ENCODE data around the gene EEFSEC.

EEFSEC gene

GRCh38 chr3:128348075-128348474, 194.8 kb downstream of the EEFSEC start:
- TF ChIP-seq CTCF (IDR thresholded peaks at IDR 0.05; ENCODE audit: control insufficient read depth, insufficient read depth, low read depth, low read length, missing control alignments) = no peak
- no peak overlapping the region for H3K4me3 ChIP-seq (ENCODE audit: control insufficient read depth, low read depth, low read length)
- no peak for DNase-seq (ENCODE audit: low read depth)

- DNase-seq (ENCODE audit: low read depth) = no peak
- TF ChIP-seq CTCF (IDR thresholded peaks at IDR 0.05; ENCODE audit: control insufficient read depth, insufficient read depth, low read depth, low read length, missing control alignments) = no peak
- H3K4me3 ChIP-seq (ENCODE audit: control insufficient read depth, low read depth, low read length) = no peak overlapping the region
Observed at GRCh38 chr3:128348805-128349531, 195.7 kb downstream of the EEFSEC start.

- TF ChIP-seq CTCF (IDR thresholded peaks at IDR 0.05; ENCODE audit: control insufficient read depth, insufficient read depth, low read depth, low read length, missing control alignments) = no peak
- H3K4me3 ChIP-seq (ENCODE audit: control insufficient read depth, low read depth, low read length) = no peak overlapping the region
- DNase-seq (ENCODE audit: low read depth) = no peak
Observed at GRCh38 chr3:128349963-128350599, 196.8 kb downstream of the EEFSEC start.

- TF ChIP-seq CTCF (IDR thresholded peaks at IDR 0.05; ENCODE audit: control insufficient read depth, insufficient read depth, low read depth, low read length, missing control alignments) = no peak
- DNase-seq (ENCODE audit: low read depth) = no peak
- no peak overlapping the region for H3K4me3 ChIP-seq (ENCODE audit: control insufficient read depth, low read depth, low read length)
Observed at GRCh38 chr3:128351546-128351945, 198.3 kb downstream of the EEFSEC start.

- no peak for TF ChIP-seq CTCF (IDR thresholded peaks at IDR 0.05; ENCODE audit: control insufficient read depth, insufficient read depth, low read depth, low read length, missing control alignments)
- DNase-seq (ENCODE audit: low read depth) = no peak
Observed at GRCh38 chr3:128352326-128352725, 199.0 kb downstream of the EEFSEC start.

GRCh38 chr3:128353361-128353965, 200.2 kb downstream of the EEFSEC start:
- no peak for DNase-seq (ENCODE audit: low read depth)
- TF ChIP-seq CTCF (IDR thresholded peaks at IDR 0.05; ENCODE audit: control insufficient read depth, insufficient read depth, low read depth, low read length, missing control alignments) = no peak
- no peak overlapping the region for H3K4me3 ChIP-seq (ENCODE audit: control insufficient read depth, low read depth, low read length)

More at GRCh38 chr3:128352326-128352725, 199.0 kb downstream of the EEFSEC start:
- no peak overlapping the region for H3K4me3 ChIP-seq (ENCODE audit: control insufficient read depth, low read depth, low read length)

All from AG09309 (cell line).